ENCODE results near the gene RCAN1. TPM values are rescaled to one million over a fixed set of nuclear protein-coding genes. Genes with fewer than 3 reads are reported as not detected.

RCAN1 gene
- total and polyA plus RNA-seq, 2 of the 8 experiments (the other 6 are each of a cell fraction or from before 2014, with no cell fraction given) = 1.7 to 6.4 TPM

DNA sequence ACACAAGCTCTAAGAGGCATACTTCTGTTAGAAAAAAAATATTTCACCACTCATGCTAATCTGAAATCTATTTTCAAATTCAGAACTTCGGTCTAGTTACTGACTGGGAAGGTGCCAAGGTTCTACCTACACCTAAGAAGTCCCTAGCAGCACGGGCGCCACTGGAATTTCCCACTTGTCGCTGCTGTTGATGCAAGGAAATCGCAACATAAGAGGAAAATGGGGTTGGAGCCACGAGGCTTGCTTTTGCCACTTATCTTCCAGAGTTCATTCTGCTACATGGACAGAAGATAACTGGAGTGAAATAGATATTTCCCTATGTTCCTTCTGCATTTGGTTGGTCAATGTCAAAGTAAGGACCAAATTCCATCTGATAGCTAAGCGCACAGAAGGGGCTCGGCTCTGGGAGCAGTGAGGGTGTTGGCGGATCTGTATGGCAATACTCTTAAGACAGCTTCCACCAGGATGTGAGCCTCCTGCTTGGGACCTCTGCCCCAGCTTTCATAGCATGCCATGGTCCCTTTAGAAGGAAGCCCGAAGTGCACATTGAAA lies 47.2 kb downstream of the RCAN1 start:
- Histone ChIP-seq H2BK120ac (replicated peaks; ENCODE audit: low read depth, low read length) (no peak overlapping the region), H3K27ac (ENCODE audit: low read depth, low read length) (no peak overlapping the region), H3K9ac (replicated peaks in 1 of 4; ENCODE audit: extremely low read depth in 1 of 4, low read depth in 3 of 4, low read length in 3 of 4) (no peak overlapping the region), H3K9me3 (ENCODE audit: insufficient read depth in 2 of 2, low read depth in 1 of 2, low read length in 1 of 2) (no peaks in the 10 kb centered on the region), H2BK12ac (ENCODE audit: low read depth, low read length) (no peak overlapping the region), H3K4me3 (ENCODE audit: extremely low read depth in 1 of 4, insufficient read depth in 2 of 4, low read depth in 3 of 4, low read length in 4 of 4) (no peak overlapping the region), H3K23ac (ENCODE audit: insufficient read length) (no peak overlapping the region), H3K23me2 (ENCODE audit: low read depth, low read length) (no peaks in the 10 kb centered on the region), H3K56ac (replicated peaks; ENCODE audit: insufficient read length, low read depth, low read length) (no peak overlapping the region), H4K5ac (ENCODE audit: insufficient read length, low read depth, low read length) (no peak overlapping the region), H2BK20ac (ENCODE audit: low read length) (no peak overlapping the region), H3K4me1 (replicated peaks in 1 of 4; ENCODE audit: control insufficient read depth in 3 of 4, insufficient read depth in 4 of 4, low read length in 3 of 4) (no peaks in the 10 kb centered on the region), H3K27me3 (replicated peaks in 1 of 4; ENCODE audit: control insufficient read depth in 3 of 4, extremely low read depth in 1 of 4, insufficient read depth in 3 of 4, low read length in 3 of 4) (no peaks in the 10 kb centered on the region; a peak in 1 of 7 replicates), H4K91ac (replicated peaks; ENCODE audit: insufficient read length, low read length) (no peak overlapping the region), H2BK15ac (ENCODE audit: low read length) (no peak overlapping the region), H3K4ac (replicated peaks; ENCODE audit: insufficient read length, low read depth, low read length) (no peak overlapping the region), H3K18ac (ENCODE audit: extremely low read depth, low read length) (no peak overlapping the region), H2BK5ac (ENCODE audit: low read depth, low read length) (no peak overlapping the region), H3K4me2 (ENCODE audit: insufficient read depth in 1 of 2, low read depth in 2 of 2, low read length in 2 of 2) (no peak overlapping the region), H2AFZ (ENCODE audit: low read length) (no peak overlapping the region), H3K79me1 (ENCODE audit: low read depth, low read length) (no peaks in the 10 kb centered on the region), H3K36me3 (ENCODE audit: control insufficient read depth in 2 of 4, insufficient read depth in 4 of 4, low read length in 3 of 4) (no peaks in the 10 kb centered on the region), H3K14ac (ENCODE audit: insufficient read length) (no peak overlapping the region), H4K8ac (ENCODE audit: extremely low read depth, insufficient read depth, low read length) (no peak overlapping the region), H4K20me1 (replicated peaks in 1 of 2; ENCODE audit: control insufficient read depth in 1 of 2, insufficient read depth in 2 of 2, low read length in 2 of 2) (no peaks in the 10 kb centered on the region), H2AK5ac (ENCODE audit: low read depth, low read length) (no peak overlapping the region), H3K79me2 (ENCODE audit: control insufficient read depth in 1 of 2, insufficient read depth in 2 of 2, low read length in 2 of 2) (no peaks in the 10 kb centered on the region)
- no peak for DNase-seq (ENCODE audit: low read depth in 1 of 2, low spot score in 2 of 2)
- POLR2A ChIA-PET (ENCODE audit: partially characterized antibody) = interaction anchor here (1.3 kb wide), 2 partner anchors 8 to 10 kb away, joined by 3 read pairs; no protein-coding TSS in a partner anchor
- FAIRE-seq = no peak
- CTCF ChIA-PET (ENCODE audit: partially characterized antibody) = interaction anchor here (0.6 to 2.5 kb wide), 6 partner anchors 10 to 61 kb away, joined by 3 to 13 read pairs (median 4); no protein-coding TSS in a partner anchor
- 86% methylated on average over 10 of the region's 10 CpGs; no CpG with 5 or more reads in 1 of the 2 experiments for WGBS, 2 experiments (ENCODE audit: extremely low coverage in 1 of 2, insufficient coverage in 1 of 2, insufficient read length in 1 of 2, insufficient replicate concordance in 2 of 2, low coverage in 1 of 2, low lambda C conversion rate in 2 of 2, missing lambda C conversion rate in 1 of 2)
- TF ChIP-seq JUN (IDR thresholded peaks at IDR 0.05; ENCODE audit: low read depth, low read length) = no peak
- no peak for TF ChIP-seq CTBP2 (IDR thresholded peaks at IDR 0.05; ENCODE audit: borderline replicate concordance, insufficient read depth, insufficient read length, low read length)
- TF ChIP-seq RBBP5 (IDR thresholded peaks at IDR 0.05; ENCODE audit: borderline replicate concordance, low read depth, low read length) = no peak
- TF ChIP-seq CEBPB (IDR thresholded peaks at IDR 0.05; ENCODE audit: low read depth, low read length) = no peak
- TF ChIP-seq EP300 (IDR thresholded peaks at IDR 0.05; ENCODE audit: borderline replicate concordance in 1 of 2, low read depth in 2 of 2, low read length in 2 of 2) = no peak
- TF ChIP-seq, protein P1, sequence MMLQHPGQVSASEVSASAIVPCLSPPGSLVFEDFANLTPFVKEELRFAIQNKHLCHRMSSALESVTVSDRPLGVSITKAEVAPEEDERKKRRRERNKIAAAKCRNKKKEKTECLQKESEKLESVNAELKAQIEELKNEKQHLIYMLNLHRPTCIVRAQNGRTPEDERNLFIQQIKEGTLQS (IDR thresholded peaks at IDR 0.05; ENCODE audit: insufficient read depth, low read depth, low read length) = no peak
- TF ChIP-seq TBP (IDR thresholded peaks at IDR 0.05; ENCODE audit: low read depth, low read length) = no peak
- TF ChIP-seq RNF2 (IDR thresholded peaks at IDR 0.05; ENCODE audit: borderline replicate concordance, low read depth, low read length, missing control alignments, poor library complexity, severe bottlenecking) = no peak
- TF ChIP-seq HDAC6 (IDR thresholded peaks at IDR 0.05; ENCODE audit: low read depth, low read length) = no peak
- no peak for TF ChIP-seq SAP30 (IDR thresholded peaks at IDR 0.05; ENCODE audit: insufficient read depth, insufficient replicate concordance, low read length)
- TF ChIP-seq KDM1A (IDR thresholded peaks at IDR 0.05; ENCODE audit: borderline replicate concordance, low read length) = no peak
- no peak for TF ChIP-seq FOSL1 (IDR thresholded peaks at IDR 0.05; ENCODE audit: insufficient read depth, low read depth, low read length)
